ENCODE results near the gene RNF2.
"Not testable (repeated sequence)": the region's sequence is repeated elsewhere in the genome, so short reads cannot be mapped to it uniquely, and the experiment has no call there.

DNA sequence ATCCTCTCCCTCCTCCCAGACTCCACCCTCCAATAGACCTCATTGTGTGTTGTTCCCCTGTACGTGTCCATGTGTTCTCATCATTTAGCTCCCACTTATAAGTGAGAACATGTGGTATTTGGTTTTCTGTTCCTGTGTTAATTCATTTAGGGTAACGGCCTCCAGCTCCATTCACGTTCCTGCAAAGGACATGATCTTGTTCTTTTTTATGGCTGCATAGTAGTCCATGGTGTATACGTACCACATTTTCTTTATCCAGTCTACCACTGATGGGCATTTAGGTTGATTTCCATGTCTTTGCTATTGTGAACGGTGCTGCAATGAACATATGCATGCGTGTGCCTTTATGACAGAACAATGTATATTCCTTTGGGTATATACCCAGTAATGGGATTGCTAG lies 45.4 kb upstream of the RNF2 start:
- TF ChIP-seq, protein P1, sequence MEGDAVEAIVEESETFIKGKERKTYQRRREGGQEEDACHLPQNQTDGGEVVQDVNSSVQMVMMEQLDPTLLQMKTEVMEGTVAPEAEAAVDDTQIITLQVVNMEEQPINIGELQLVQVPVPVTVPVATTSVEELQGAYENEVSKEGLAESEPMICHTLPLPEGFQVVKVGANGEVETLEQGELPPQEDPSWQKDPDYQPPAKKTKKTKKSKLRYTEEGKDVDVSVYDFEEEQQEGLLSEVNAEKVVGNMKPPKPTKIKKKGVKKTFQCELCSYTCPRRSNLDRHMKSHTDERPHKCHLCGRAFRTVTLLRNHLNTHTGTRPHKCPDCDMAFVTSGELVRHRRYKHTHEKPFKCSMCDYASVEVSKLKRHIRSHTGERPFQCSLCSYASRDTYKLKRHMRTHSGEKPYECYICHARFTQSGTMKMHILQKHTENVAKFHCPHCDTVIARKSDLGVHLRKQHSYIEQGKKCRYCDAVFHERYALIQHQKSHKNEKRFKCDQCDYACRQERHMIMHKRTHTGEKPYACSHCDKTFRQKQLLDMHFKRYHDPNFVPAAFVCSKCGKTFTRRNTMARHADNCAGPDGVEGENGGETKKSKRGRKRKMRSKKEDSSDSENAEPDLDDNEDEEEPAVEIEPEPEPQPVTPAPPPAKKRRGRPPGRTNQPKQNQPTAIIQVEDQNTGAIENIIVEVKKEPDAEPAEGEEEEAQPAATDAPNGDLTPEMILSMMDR (IDR thresholded peaks at IDR 0.05; ENCODE audit: low read length), result not testable (repeated sequence)
- TF ChIP-seq EZH2 (IDR thresholded peaks at IDR 0.05; ENCODE audit: borderline replicate concordance, low read length), result not testable (repeated sequence)

Measured in OCI-LY1 (cell line).